HG03575 (cell line): ENCODE results near the gene KAZN.

ENCODE experiments used
- ATAC-seq: cut with Tn5 transposase; IDR thresholded peaks from one replicate; pipeline ENCODE4 v1.9.1; 2021; ENCODE audit not compliant: unreplicated experiment, insufficient number of reproducible peaks, low FRiP score; ENCODE audit errors: extremely low read depth

Gene KAZN

GRCh38 chr1:14580986-14581385 is 17.5 kb upstream of the KAZN start:
- ATAC-seq, result no peak

GRCh38 chr1:14583788-14584187 is 14.7 kb upstream of the KAZN start:
- ATAC-seq, result no peak

- no peak for ATAC-seq
Observed at GRCh38 chr1:14585728-14586127, 12.8 kb upstream of the KAZN start.

- ATAC-seq, result no peak
Observed at GRCh38 chr1:14590411-14591180, 7.9 kb upstream of the KAZN start.

- ATAC-seq, result no peak
Observed at GRCh38 chr1:14591600-14591999, 6.9 kb upstream of the KAZN start.

GRCh38 chr1:14592004-14592631 is 6.4 kb upstream of the KAZN start:
- ATAC-seq, result no peak

GRCh38 chr1:14593302-14593701 is 5.2 kb upstream of the KAZN start:
- ATAC-seq, result no peak

- ATAC-seq, result no peak
Observed at GRCh38 chr1:14594045-14594444, 4.4 kb upstream of the KAZN start.

- ATAC-seq, result no peak
Observed at GRCh38 chr1:14596591-14596990, 1.9 kb upstream of the KAZN start.

- no peak for ATAC-seq
Observed at GRCh38 chr1:14597343-14598006, 1.0 kb upstream of the KAZN start.

GRCh38 chr1:14598007-14598497 is 433 bp upstream of the KAZN start:
- ATAC-seq, result no peak

GRCh38 chr1:14599183-14599791 is 802 bp downstream of the KAZN start:
- ATAC-seq, result no peak

GRCh38 chr1:14599800-14600199 is 1.3 kb downstream of the KAZN start:
- no peak for ATAC-seq

- ATAC-seq, result no peak
Observed at GRCh38 chr1:14600405-14601112, 2.1 kb downstream of the KAZN start.

- ATAC-seq, result no peak
Observed at GRCh38 chr1:14602136-14602535, 3.7 kb downstream of the KAZN start.

- no peak for ATAC-seq
Observed at GRCh38 chr1:14603645-14604044, 5.2 kb downstream of the KAZN start.

GRCh38 chr1:14604414-14604813 is 5.9 kb downstream of the KAZN start:
- no peak for ATAC-seq

- ATAC-seq, result no peak
Observed at GRCh38 chr1:14605945-14606344, 7.5 kb downstream of the KAZN start.

GRCh38 chr1:14606632-14607031 is 8.1 kb downstream of the KAZN start:
- no peak for ATAC-seq
